K562 (cell line): ENCODE data around the gene PRKACA. TPM values are rescaled to one million over a fixed set of nuclear protein-coding genes. Genes with fewer than 3 reads are reported as not detected.

ENCODE experiments used
- ATAC-seq: fragments of 200-7000 bp; cut with Tn5 transposase; 3 replicates; pipeline ENCODE4 v1.9.1; 2020; ENCODE audit warnings: moderate library complexity
- BruUV-seq: library from RNA; stranded (reverse); fragments of 400-500 nt; replicated peaks from 2 replicates; lab custom pipeline; 2021; lab: Mats Ljungman, UMichigan
- CTCF ChIA-PET: fragments of 300-600 bp; formaldehyde crosslinking; extraction: SDS; loops from one replicate; lab custom pipeline; 2021; ENCODE audit warnings: low intra/inter-chr PET ratio; lab: Yijun Ruan, JAX
- POLR2A ChIA-PET: fragments of 300-600, 350-650 bp; sonication (Branson Sonifier 250); formaldehyde crosslinking; extraction: SDS; loops from one replicate; lab custom pipeline; 2021; ENCODE audit warnings: antibody characterized with exemption, inconsistent platforms; lab: Yijun Ruan, JAX
- DNase-seq, 4 experiments: peaks; one replicate each; pipeline versions ENCODE4 v3.0.0 to v3.0.0-alpha.2; 2011 to 2018; ENCODE audit warnings: low spot score in 3 of 4, mixed read lengths in 3 of 4; ENCODE audit errors: extremely low read depth in 1 of 4
- FAIRE-seq: peaks from 2 replicates; lab custom pipeline; 2011; peaks lifted over from hg19 to GRCh38; lab: Jason Lieb, UNC
- H2AFZ ChIP-seq: 2 replicates; pipeline ENCODE4 v1.6.0; 2011; ENCODE audit warnings: low read depth, low read length, control low read depth, inconsistent platforms
- H3K27ac ChIP-seq: fragments of 200-600 bp; 3 replicates; pipeline ENCODE4 v1.8.0; 2011; ENCODE audit warnings: low read depth, mild to moderate bottlenecking, control low read depth, inconsistent platforms, low read length, moderate library complexity, mixed read lengths; ENCODE audit errors: extremely low read depth
- H3K27me3 ChIP-seq, 2 experiments: fragments of 300-600 bp in 1 of 2; 2 replicates in 1 of 2; 3 replicates in 1 of 2; pipeline versions ENCODE4 v1.6.0 to v1.8.0; 2011; ENCODE audit warnings: inconsistent platforms in 2 of 2, low read length in 2 of 2, mild to moderate bottlenecking in 1 of 2, mixed read lengths in 1 of 2, moderate library complexity in 1 of 2; ENCODE audit not compliant: control insufficient read depth in 2 of 2, insufficient read depth in 2 of 2
- H3K36me3 ChIP-seq: fragments of 300-600 bp; 3 replicates; pipeline ENCODE4 v1.8.0; 2011; ENCODE audit warnings: mild to moderate bottlenecking, low read length, inconsistent platforms; ENCODE audit not compliant: control insufficient read depth, insufficient read depth
- H3K4me1 ChIP-seq, 2 experiments: fragments of 200-600 bp in 1 of 2; replicated peaks in 1 of 2; 2 replicates in 1 of 2; 3 replicates in 1 of 2; pipeline versions ENCODE4 v1.5.1 to v1.8.0; 2011; ENCODE audit warnings: inconsistent platforms in 2 of 2, low read length in 2 of 2, mild to moderate bottlenecking in 1 of 2, mixed read lengths in 1 of 2, moderate library complexity in 1 of 2; ENCODE audit not compliant: control insufficient read depth in 2 of 2, insufficient read depth in 2 of 2
- H3K4me2 ChIP-seq: 2 replicates; pipeline ENCODE4 v1.6.1; 2011; ENCODE audit warnings: low read length, control low read depth, inconsistent platforms, mixed read lengths; ENCODE audit not compliant: insufficient read depth
- H3K4me3 ChIP-seq: fragments of 200-600 bp; sonication (generic), shearing (Covaris generic); 2 replicates; pipeline ENCODE4 v1.5.1; 2016; ENCODE audit warnings: control low read depth, inconsistent platforms
- H3K79me2 ChIP-seq: fragments of 200-600 bp; 3 replicates; pipeline ENCODE4 v1.8.0; 2011; ENCODE audit warnings: low read length, inconsistent platforms; ENCODE audit not compliant: control insufficient read depth, insufficient read depth
- H3K9ac ChIP-seq, 2 experiments: 2 replicates each; pipeline versions ENCODE4 v1.6.0 to v1.6.1; 2011; ENCODE audit warnings: low read depth in 2 of 2, low read length in 2 of 2, control low read depth in 1 of 2, inconsistent platforms in 1 of 2, mild to moderate bottlenecking in 1 of 2, mixed read lengths in 1 of 2; ENCODE audit not compliant: insufficient read depth in 1 of 2
- H3K9me1 ChIP-seq: one replicate; pipeline ENCODE4 v1.6.0; 2011; ENCODE audit warnings: inconsistent platforms, mild to moderate bottlenecking, low read length, moderate library complexity; ENCODE audit not compliant: control insufficient read depth, insufficient read depth
- H3K9me3 ChIP-seq: replicated peaks from 2 replicates; pipeline ENCODE4 v1.5.1; 2011; ENCODE audit warnings: low read depth, low read length, inconsistent platforms; ENCODE audit not compliant: control insufficient read depth, insufficient read depth
- H4K20me1 ChIP-seq: replicated peaks from 2 replicates; pipeline ENCODE4 v1.6.1; 2011; ENCODE audit warnings: low read length, inconsistent platforms, mixed read lengths; ENCODE audit not compliant: control insufficient read depth, insufficient read depth
- BCL6 ChIP-seq: fragments of 250-450 bp; sonication (Bioruptor Pico); IDR thresholded peaks from 2 replicates; pipeline ENCODE4 v1.4.0; 2020
- CREM ChIP-seq: IDR thresholded peaks from 2 replicates; pipeline ENCODE4 v1.6.1; 2014; ENCODE audit warnings: antibody characterized with exemption, low read depth
- HCFC1 ChIP-seq: IDR thresholded peaks from 2 replicates; pipeline ENCODE4 v1.6.1; 2012; ENCODE audit warnings: low read depth, low read length, improper control_type of control experiment
- HEY1 ChIP-seq: fragments of 250-450 bp; sonication (Bioruptor Pico); IDR thresholded peaks from 2 replicates; pipeline ENCODE4 v1.5.0; 2020; ENCODE audit warnings: mild to moderate bottlenecking, moderate library complexity, borderline replicate concordance
- MCM3 ChIP-seq: fragments of 450-650 bp; IDR thresholded peaks from 2 replicates; pipeline ENCODE4 v1.6.1; 2016
- NKRF ChIP-seq: fragments of 450-650 bp; IDR thresholded peaks from 2 replicates; pipeline ENCODE4 v1.6.1; 2016; ENCODE audit warnings: borderline replicate concordance
- POLR2AphosphoS2 ChIP-seq: IDR thresholded peaks from 2 replicates; pipeline ENCODE4 v1.6.1; 2012; ENCODE audit warnings: low read length, improper control_type of control experiment
- TOE1 ChIP-seq, 2 experiments: fragments of 450-650 bp in 1 of 2; sonication (generic) in 1 of 2; formaldehyde crosslinking in 1 of 2; IDR thresholded peaks; 2 replicates each; pipeline versions ENCODE4 v1.7.1 to v1.8.0; 2016 to 2022; ENCODE audit warnings: borderline replicate concordance in 2 of 2, mild to moderate bottlenecking in 2 of 2, antibody characterized with exemption in 1 of 2, inconsistent platforms in 1 of 2, low read depth in 1 of 2, missing genetic modification reagents in 1 of 2, moderate library complexity in 1 of 2
- TSC22D4 ChIP-seq: fragments of 450-650 bp; IDR thresholded peaks from 2 replicates; pipeline ENCODE4 v1.6.1; 2016; ENCODE audit warnings: missing genetic modification characterization, missing biosample characterization, control low read depth
- ZNF408 ChIP-seq: fragments of 250-450 bp; sonication (Bioruptor Pico); IDR thresholded peaks from 2 replicates; pipeline ENCODE4 v1.4.0; 2020; ENCODE audit warnings: low read depth, mild to moderate bottlenecking, moderate library complexity
- ZNF696 ChIP-seq: fragments of 250-450 bp; sonication (Bioruptor Pico); conservative IDR thresholded peaks from 2 replicates; pipeline ENCODE4 v1.4.0; 2020; ENCODE audit warnings: mild to moderate bottlenecking, moderate library complexity
- WGBS: fragments of 100-300 bp; shearing (Covaris generic); methylation state at CpG from one replicate; pipeline ENCODE4 v1.1.6; 2016; ENCODE audit warnings: low coverage, mixed read lengths; ENCODE audit not compliant: insufficient coverage; ENCODE audit errors: missing lambda C conversion rate; 5-methylcytosine and 5-hydroxymethylcytosine counted together
- in situ Hi-C: fragments of 300-500 bp; cut with MboI; formaldehyde crosslinking; loops from 4 replicates; pipeline ENCODE4 v1.15.0; 2018; ENCODE audit warnings: inconsistent platforms, mixed read lengths
- intact Hi-C: fragments of 100-400 bp; cut with micrococcal nuclease; formaldehyde crosslinking; loops from 2 replicates; pipeline ENCODE4 v1.14.2; 2022
- polyA plus RNA-seq, 8 experiments: library from polyadenylated mRNA; depleted of rRNA in 4 of 8; stranded (reverse) in 5 of 8; unstranded in 3 of 8; fragments of >200 nt; fragmentation: Nextera tagmentation in 2 of 8; fragmentation: Illumina TruSeq in 1 of 8; extraction: Ambion mirVana in 2 of 8; extraction: Trizol in 1 of 8; gene quantifications; 2 replicates each; pipeline versions ENCODE4 v1.2.1 to v1.2.3, GENCODE V29; 2011 to 2014; ENCODE audit warnings: inconsistent platforms in 1 of 8, missing spikeins in 1 of 8
- total RNA-seq, 7 experiments: library from RNA; depleted of rRNA in 6 of 7; stranded (reverse); fragments of >200 nt in 6 of 7; fragmentation: Illumina TruSeq in 2 of 7; extraction: Trizol in 2 of 7; gene quantifications; 2 replicates each; pipeline versions ENCODE4 v1.2.1 to v1.2.3, GENCODE V29; 2011 to 2021; ENCODE audit warnings: low replicate concordance in 1 of 7
- TF ChIP-seq, protein P1 (sequence below), 2 experiments: fragments of 150-350 bp in 1 of 2; IDR thresholded peaks; 2 replicates each; pipeline ENCODE4 v1.6.1; 2012 to 2016; ENCODE audit warnings: low read depth in 2 of 2, low read length in 2 of 2, mild to moderate bottlenecking in 1 of 2, moderate library complexity in 1 of 2
- TF ChIP-seq, protein P2 (sequence below), 3 experiments: fragments of 200-800 bp in 1 of 3; sonication (Bioruptor generic) in 1 of 3; sonication (generic) in 1 of 3; formaldehyde crosslinking in 1 of 3; IDR thresholded peaks; 2 replicates each; pipeline versions ENCODE4 v1.6.1 to v1.8.0; 2016 to 2022; ENCODE audit warnings: mild to moderate bottlenecking in 2 of 3, missing compliant biosample characterization in 2 of 3, missing genetic modification characterization in 2 of 3, missing genetic modification reagents in 1 of 3

PRKACA gene
- total and polyA plus RNA-seq, 9 of the 15 experiments (the other 6 are each of a cell fraction or from before 2014, with no cell fraction given) = 1.2 to 63.1 (median 13.0) TPM

DNA sequence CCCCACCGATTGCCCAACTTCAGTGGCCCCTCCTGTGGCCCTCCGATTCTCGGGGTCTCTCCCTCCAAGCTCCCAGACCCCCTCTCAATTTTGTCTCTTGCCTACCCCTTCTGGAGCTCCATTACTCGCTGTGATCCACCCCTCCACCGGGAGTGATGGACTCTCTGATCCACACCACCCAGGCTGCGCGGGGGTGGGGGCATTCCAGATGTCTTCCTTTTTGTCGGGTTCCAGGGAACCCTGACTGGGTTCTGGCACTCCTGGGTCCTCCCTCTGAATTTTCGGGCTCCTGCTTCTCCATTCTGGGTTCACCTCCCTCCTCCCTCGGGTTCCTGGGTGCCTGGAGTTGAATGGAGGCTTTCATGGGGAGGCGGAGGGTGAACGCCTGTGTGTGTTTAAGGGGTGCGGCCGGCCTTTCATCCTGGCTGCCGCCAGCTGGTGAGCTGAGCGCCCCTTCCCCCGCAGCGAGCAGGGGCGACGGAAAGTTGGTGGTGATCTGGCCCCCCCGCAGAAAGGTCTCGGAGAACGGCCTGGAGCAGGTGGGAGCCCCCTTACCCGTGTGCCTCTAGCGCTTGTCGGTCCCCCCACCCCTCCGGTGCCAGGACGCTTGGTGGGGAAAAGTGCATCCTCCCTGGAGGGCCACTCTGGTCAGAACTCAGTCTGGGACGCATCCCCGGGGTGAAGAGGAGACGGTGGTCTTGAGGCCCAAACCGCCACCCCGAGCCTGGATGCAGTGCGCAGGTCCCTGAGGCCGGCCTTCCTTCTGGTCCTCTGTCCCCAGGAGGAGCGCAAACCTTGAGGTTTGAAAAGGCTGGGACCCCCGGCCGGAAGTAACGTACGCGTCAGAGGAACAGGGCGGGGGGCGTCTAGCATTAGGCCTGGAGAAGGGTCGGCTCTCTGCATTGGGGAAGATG lies 43.4 kb downstream of the PRKACA start:
- POLR2A ChIA-PET = interaction anchor here (0.6 to 1.3 kb wide), 3 partner anchors 44 to 174 kb away, joined by 3 to 4 read pairs (median 4); partner anchors contain the start of gene ASF1B
- BruUV-seq = no TSS peak
- peak overlapping the region; percentile 55 for H3K4me3 ChIP-seq
- H3K36me3 ChIP-seq = no peaks in the 10 kb centered on the region
- CTCF ChIA-PET = interaction anchor here (0.6 to 3.7 kb wide), 3 partner anchors 194 to 332 kb away, joined by 3 to 39 read pairs (median 4); no protein-coding TSS in a partner anchor
- H3K9me3 ChIP-seq = no peaks in the 10 kb centered on the region
- H3K4me1 ChIP-seq = peaks cover 9 to 48% of the 10 kb centered on the region in 2 experiments; a peak in 4 of 5 replicates
- peaks cover 19% of the 10 kb centered on the region for H3K79me2 ChIP-seq
- no peaks in the 10 kb centered on the region for H4K20me1 ChIP-seq
- WGBS = 3% methylated on average over 35 of the region's 44 CpGs
- H3K4me2 ChIP-seq = peak overlapping the region; percentile 82
- no peaks in the 10 kb centered on the region for H3K27me3 ChIP-seq
- peak; percentile 38 to 61 (median 51) for DNase-seq
- ATAC-seq = peak; percentile 52
- peak overlapping the region; percentile 68 for H3K27ac ChIP-seq
- intact Hi-C loops (no loop called here), in situ Hi-C loops (loop anchor here (5.0 to 25.0 kb wide), 2 partner anchors 192 to 487 kb away; no protein-coding TSS in a partner anchor)
- no peak for FAIRE-seq
- peak overlapping the region; percentile 69 to 97 for H3K9ac ChIP-seq
- peak overlapping the region; percentile 90 for H2AFZ ChIP-seq
- H3K9me1 ChIP-seq = no peaks in the 10 kb centered on the region
- TF ChIP-seq POLR2AphosphoS2 (no peak), NKRF (no peak), BCL6 (CRISPR knock-in tag) (no peak), HCFC1 (no peak), HEY1 (CRISPR knock-in tag) (no peak), TSC22D4 (tag) (no peak), ZNF696 (no peak), TOE1 (IDR thresholded peaks at IDR 0.05; ENCODE audit: borderline replicate concordance) (peak; percentile 7; the same call in 1 of the 2 replicates), TOE1 (CRISPR knock-in tag; IDR thresholded peaks at IDR 0.05; ENCODE audit: borderline replicate concordance, low read depth) (no peak), CREM (no peak), ZNF408 (CRISPR knock-in tag) (no peak), MCM3 (no peak)
- TF ChIP-seq, protein P1, sequence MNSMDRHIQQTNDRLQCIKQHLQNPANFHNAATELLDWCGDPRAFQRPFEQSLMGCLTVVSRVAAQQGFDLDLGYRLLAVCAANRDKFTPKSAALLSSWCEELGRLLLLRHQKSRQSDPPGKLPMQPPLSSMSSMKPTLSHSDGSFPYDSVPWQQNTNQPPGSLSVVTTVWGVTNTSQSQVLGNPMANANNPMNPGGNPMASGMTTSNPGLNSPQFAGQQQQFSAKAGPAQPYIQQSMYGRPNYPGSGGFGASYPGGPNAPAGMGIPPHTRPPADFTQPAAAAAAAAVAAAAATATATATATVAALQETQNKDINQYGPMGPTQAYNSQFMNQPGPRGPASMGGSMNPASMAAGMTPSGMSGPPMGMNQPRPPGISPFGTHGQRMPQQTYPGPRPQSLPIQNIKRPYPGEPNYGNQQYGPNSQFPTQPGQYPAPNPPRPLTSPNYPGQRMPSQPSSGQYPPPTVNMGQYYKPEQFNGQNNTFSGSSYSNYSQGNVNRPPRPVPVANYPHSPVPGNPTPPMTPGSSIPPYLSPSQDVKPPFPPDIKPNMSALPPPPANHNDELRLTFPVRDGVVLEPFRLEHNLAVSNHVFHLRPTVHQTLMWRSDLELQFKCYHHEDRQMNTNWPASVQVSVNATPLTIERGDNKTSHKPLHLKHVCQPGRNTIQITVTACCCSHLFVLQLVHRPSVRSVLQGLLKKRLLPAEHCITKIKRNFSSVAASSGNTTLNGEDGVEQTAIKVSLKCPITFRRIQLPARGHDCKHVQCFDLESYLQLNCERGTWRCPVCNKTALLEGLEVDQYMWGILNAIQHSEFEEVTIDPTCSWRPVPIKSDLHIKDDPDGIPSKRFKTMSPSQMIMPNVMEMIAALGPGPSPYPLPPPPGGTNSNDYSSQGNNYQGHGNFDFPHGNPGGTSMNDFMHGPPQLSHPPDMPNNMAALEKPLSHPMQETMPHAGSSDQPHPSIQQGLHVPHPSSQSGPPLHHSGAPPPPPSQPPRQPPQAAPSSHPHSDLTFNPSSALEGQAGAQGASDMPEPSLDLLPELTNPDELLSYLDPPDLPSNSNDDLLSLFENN (IDR thresholded peaks at IDR 0.05; ENCODE audit: low read depth in 2 of 2, low read length in 2 of 2) = no peak
- TF ChIP-seq, protein P2, sequence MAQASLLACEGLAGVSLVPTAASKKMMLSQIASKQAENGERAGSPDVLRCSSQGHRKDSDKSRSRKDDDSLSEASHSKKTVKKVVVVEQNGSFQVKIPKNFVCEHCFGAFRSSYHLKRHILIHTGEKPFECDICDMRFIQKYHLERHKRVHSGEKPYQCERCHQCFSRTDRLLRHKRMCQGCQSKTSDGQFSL (CRISPR knock-in tag; IDR thresholded peaks at IDR 0.05) = peak; percentile 73; the same call in 1 of the 2 replicates
- TF ChIP-seq, protein P2 (tag; IDR thresholded peaks at IDR 0.05) = no peak
